Fibroblast of skin of right biceps (primary cell): ENCODE results near the gene PIM3.

Experiments
- DNase-seq: peaks from one replicate; pipeline ENCODE4 v3.0.0-alpha.2; 2013

The PIM3 gene

DNA sequence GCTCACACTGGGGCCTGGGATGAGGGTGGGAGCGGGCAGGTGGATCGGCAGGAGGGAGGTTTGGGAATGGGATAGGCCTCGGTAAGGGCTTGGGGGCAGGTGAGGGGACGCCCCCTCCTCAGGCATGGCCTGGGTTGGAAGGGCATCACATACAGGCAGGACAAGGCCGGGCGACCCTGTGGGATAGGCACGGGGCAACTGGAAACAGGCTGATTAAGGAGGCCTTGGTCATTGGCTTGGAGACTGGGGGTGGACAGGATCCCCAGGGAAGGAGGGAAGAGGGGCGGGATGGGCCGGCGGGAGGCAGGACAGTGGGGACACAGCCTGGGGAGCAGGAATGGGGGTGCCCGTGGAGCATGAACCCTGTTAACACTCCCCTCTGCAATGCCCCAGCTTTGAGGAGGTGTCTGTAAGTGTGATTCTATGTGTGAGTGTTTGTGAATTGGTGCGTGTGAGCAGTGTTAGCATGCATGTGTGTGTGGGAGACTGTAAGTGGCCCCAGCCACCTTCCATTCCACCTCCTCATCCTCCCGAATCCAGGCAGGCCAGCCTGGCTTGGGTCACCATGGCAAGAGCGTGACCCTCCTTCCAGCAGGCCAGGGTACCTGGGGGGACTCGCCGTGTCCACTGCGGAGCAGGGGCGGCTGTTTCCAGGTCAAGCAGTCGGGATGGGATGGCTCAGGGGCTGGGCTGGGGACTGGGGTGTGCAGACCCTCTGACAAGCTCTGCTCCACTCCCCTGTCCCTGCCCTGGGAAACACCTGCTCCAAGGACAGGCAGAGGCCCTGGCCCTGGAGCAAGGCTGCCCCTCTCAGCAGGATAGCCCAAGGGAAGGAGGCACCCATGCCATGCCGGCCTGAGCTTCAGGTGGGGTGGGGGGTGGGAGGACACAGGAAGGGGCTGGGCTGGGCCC is 3.4 kb upstream of the PIM3 start:
- no peak for DNase-seq

DNA sequence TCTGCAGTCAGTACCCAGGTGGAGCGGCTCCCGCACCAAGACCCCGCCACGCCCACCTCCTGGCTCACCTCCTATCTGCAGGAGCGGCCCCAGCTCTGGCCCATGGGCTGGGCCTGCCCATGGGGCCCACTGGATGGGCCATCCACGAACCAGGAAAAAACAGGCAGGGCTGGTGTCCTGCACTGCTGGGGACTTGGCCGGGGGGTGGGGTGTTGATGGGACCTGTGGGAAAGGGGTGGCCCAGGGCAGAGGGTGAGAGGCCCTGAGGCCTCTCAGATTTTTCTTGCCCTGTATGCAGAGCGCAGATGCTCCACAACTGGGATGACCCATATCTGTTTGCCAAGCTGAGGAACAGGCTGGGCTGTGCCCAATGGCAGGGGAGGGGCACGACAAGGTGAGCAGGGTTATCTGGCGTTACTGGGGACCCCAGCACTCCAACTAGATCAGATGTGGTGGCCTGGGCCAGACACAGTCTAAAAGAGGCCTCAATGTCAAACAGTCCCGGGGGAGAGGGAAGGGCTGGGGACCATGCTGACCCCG is 2.7 kb upstream of the PIM3 start:
- no peak for DNase-seq

DNA sequence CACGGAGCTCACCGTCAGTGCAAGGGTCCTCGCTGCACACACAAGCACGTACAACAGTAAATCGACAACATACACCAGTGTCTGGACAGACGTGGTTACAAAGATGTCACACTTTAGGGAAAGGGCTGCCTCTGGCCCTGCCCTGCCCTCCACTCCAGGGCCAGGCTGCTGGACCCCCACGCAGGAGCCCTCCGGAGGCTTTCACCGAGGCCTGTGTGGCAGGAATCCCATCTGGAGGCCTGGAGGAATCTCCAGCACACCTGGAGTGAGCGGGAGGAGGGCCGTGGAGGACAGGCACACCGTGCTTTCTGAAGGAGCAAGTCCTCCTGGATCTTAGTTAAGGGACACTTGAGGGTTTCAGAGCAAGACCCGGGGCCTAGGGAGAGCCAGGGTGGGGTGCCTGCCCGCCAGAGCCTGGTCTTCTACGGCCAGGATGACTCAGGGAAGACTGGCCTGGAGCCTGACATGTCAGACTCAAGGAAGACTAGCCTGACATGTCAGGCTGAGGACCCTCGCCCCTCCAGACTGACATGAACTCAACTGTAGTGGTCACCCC is 2.1 kb upstream of the PIM3 start:
- no peak for DNase-seq

DNA sequence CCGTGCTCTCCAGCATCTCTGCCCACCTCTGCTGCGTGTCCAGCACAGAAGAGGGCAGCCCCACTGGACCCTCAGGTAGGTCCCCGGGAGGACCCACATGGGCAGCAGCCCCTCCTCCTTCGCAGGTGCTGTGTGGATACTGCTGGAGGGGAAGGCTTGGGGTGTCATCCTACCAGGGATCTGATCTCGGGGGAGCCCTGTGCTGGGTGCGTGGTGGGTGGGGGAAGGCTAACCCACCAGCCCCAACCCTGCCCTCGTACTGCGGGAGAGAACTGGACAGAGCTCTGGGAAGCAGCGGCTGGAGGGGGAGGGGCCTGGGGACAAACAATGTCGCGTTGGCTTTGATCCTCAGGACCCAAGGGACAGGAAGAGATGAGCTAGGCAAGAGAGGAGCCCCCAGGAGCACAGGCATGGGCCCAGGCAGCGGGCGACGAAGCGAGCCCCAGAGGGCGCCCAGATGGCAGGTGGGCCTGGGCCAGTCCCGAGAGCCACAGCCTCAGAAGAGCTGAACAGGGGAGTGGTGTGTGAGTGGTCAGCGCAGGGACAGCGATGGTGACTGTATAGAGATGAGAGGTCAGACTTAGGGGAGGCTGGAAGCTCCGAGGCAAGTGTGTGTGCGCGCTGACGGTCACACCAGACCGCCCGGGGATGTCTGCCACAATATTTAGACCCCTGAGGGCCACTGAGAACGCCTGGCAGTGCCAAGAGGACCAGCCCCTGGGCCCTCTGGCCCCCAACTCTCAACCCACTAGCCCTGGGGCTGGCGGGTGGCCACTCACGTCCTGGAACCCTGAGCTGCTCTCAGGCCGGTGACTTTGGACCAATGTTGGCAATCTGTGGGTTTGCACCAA is 1.4 kb upstream of the PIM3 start:
- DNase-seq = no peak

DNA sequence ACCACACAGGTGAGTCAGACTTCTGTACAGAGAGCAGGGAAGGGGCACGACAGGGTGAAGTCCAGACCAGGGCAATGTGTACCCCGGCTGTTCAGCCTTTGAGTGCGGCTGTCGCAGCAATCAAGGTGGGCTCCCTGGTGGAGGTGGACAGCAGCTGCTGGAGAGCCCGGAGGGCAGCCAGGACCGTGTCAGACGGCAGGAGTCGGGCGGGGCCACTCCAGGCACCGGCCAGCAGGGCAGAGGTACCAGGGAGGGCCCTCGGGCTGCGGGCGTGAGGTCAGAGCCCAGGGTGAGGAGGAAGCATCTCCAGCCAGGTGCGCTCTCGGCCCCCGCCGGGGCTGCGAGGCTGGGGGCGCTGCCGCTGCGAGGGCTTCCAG is 802 bp upstream of the PIM3 start:
- DNase-seq = peak; percentile 40

DNA sequence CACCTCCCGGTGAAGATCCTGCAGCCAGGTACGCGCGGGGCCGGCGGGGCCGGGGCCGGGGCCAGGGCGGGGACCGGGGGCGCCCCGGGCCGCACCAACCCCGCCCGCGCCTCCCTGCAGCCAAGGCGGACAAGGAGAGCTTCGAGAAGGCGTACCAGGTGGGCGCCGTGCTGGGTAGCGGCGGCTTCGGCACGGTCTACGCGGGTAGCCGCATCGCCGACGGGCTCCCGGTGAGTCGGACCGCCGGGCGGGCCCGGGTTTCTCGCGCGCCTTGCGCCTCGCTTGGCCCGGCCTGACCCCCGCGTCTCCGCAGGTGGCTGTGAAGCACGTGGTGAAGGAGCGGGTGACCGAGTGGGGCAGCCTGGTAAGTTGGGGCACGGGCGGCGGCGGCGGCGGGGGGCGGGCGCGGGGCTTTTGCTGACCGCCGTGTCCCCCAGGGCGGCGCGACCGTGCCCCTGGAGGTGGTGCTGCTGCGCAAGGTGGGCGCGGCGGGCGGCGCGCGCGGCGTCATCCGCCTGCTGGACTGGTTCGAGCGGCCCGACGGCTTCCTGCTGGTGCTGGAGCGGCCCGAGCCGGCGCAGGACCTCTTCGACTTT is 531 bp downstream of the PIM3 start:
- DNase-seq = peak; percentile 47

DNA sequence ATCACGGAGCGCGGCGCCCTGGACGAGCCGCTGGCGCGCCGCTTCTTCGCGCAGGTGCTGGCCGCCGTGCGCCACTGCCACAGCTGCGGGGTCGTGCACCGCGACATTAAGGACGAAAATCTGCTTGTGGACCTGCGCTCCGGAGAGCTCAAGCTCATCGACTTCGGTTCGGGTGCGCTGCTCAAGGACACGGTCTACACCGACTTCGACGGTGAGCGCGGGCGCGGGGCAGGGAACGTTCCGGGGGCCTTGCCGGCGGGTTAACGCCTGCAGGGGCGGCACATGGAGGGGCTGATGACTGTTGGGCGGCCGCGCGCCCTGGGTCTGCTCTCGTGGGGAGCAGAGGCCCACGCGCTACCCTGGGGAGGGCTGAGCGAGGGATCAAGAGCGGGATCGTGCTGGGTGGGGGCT is 1.0 kb downstream of the PIM3 start:
- DNase-seq = peak; percentile 22

DNA sequence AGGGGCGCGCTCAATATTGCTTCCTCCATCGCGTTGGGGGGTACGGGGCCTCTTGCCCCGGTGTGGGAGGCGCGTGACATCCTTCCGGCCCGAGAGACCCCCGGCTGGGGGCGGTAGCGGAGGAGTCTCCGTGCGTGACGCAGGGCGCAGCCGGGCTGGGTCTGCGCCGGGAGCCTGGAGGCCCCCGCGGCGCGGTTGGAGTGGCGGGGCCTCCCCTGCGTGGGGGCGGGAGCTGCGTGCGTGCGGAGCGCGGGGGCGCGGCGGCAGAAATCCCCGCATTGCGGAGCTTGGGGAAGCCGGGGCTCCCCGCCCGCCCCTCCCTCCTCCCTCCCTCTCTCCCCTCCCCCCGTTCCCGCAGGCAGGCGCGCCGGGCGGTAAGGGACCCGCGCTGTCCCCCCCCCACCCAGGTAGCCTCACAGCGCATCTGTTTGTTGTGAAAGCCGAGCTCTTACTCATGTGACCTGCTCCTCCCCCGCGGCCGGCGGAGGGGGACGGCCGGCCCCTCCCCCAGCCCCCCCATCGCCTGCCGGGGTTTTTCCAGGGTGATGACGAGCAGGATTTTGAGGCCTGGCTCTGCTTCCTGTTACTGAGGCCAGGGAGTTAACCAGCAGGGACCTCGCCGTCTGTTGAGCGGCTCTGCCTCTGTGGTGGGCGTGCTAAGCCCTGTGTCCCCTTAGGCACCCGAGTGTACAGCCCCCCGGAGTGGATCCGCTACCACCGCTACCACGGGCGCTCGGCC is 1.6 kb downstream of the PIM3 start:
- DNase-seq = peak; percentile 95

DNA sequence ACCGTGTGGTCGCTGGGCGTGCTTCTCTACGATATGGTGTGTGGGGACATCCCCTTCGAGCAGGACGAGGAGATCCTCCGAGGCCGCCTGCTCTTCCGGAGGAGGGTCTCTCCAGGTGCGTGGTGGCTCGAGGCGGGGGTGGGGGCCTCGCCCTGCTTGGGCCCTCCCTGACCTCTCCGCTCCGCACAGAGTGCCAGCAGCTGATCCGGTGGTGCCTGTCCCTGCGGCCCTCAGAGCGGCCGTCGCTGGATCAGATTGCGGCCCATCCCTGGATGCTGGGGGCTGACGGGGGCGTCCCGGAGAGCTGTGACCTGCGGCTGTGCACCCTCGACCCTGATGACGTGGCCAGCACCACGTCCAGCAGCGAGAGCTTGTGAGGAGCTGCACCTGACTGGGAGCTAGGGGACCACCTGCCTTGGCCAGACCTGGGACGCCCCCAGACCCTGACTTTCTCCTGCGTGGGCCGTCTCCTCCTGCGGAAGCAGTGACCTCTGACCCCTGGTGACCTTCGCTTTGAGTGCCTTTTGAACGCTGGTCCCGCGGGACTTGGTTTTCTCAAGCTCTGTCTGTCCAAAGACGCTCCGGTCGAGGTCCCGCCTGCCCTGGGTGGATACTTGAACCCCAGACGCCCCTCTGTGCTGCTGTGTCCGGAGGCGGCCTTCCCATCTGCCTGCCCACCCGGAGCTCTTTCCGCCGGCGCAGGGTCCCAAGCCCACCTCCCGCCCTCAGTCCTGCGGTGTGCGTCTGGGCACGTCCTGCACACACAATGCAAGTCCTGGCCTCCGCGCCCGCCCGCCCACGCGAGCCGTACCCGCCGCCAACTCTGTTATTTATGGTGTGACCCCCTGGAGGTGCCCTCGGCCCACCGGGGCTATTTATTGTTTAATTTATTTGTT is 2.4 kb downstream of the PIM3 start:
- DNase-seq = no peak

DNA sequence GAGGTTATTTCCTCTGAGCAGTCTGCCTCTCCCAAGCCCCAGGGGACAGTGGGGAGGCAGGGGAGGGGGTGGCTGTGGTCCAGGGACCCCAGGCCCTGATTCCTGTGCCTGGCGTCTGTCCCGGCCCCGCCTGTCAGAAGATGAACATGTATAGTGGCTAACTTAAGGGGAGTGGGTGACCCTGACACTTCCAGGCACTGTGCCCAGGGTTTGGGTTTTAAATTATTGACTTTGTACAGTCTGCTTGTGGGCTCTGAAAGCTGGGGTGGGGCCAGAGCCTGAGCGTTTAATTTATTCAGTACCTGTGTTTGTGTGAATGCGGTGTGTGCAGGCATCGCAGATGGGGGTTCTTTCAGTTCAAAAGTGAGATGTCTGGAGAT is 3.1 kb downstream of the PIM3 start:
- DNase-seq = no peak

DNA sequence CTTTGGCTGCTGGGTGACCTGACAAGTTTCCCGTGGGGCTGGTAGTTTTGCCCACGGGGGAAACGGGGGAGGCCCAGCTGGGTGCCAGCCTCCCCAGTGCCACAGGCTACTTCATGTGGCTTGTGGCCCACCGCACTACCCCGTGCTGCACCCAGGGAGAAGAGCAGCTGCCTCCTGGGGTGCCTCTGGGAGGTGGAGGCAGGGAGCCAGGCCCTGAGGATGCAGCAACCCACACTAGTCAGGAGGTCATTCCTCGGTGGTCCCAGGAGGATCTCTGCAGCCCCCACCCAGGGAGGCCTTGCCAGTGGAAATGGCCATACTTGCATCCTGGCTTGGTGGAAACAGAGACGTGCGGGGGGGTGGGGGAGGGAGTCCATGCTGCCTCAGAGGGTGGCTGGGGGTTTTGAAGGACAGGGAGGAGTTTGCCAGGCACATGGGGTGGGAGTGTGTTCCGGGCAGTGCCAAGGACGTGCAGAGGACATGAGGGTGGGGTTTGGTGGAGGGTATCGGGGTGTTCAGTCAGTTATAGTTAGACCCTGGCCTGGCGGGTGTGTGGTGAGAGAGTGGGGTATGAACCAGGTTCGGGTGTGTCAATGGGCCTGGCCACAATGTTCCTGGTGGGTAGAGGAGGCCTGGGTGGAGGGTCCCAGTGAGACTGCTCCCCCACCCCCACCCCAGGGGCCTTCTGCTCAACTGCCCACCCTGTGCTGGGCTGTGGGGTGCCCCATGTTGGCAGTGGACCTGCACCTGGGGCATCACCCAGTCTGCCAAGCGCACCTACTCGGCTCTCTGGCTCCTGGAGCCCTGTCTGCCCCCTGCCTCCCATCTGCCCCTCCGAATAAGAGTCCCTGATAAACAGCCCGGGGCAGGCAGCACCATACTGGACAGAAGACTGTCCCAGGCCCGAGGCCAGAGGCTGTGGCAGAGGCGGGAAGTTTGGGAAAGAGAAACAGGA is 3.8 kb downstream of the PIM3 start:
- DNase-seq = no peak

DNA sequence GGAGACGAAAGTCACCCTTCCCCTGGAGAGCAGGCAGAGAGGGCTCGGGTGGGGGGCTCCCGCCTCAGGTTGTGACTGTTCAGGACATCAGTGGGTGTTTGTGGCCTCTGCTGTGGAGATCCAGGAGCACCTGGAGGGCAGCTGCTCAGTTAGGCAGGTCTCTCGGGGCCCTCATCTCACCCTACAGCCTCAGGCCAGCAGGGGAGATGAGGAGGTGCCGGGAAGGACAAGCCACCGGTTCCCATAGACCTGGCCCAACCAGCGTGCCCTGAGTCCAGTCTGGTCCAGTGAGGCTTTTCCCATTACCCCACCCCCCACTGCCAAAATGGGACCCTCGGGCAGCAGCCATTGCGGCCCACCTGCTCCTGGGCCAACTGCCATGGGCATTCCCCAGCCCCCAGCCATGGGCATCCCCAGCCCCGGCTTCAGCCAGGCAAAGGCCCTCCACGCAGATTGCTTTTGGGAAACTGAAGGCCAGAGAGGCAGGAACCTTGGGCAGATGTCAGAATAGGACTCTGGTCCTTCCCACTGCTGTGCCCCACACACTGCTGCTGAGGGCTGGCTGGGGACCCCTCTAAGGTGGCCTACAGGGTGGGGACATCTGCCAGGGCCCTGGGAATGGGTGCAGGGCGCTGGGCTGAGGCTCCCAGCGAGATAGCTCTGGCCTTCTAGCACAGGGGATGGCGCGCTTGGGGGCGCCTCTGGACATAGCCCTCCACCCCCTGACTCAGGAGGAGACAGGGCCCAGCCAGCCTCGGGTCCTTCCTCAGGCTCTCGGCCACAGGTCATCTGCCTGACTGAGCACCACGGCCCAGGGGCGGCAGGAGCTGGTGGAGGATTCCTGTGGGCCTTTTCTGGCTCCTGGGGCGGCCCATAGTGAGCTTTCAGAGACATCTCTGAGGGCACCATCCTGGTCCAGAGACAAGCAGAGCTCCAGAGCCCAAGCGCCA is 4.8 kb downstream of the PIM3 start:
- no peak for DNase-seq

DNA sequence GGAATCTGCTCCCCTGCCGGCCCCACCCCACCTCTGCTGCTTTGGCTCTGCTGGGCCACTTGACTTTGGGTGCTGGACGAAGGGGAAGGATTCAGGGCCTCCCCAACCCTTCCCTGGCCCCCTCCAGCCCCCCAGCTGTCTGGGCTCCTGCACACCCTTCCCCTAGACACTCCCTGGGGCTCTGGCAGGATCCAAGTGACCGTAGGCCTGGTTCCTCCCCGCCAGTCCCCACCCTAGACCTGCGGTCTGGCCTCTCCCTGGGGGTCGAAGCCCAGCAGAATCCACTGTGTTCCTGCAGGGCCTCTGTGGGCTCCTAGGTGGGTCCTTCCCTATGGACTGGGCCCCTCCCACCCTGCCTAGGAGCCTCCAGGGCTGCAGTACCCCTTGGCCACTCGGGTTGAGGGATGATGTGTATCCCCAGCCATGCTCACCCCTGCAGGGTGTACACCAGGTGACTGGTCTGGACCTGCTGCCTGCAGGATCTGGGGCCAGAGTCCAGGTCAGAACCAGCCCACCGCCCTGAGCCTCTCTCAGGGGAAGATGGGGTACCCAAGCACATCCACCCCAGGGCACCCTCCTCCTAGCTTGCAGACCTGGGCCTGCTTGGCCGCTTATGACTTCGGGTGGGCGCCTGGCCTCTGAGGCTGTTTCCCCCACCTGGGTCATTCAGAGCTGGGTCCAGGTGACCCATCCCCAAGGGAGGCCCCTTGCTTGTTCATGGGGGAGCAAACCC is 5.6 kb downstream of the PIM3 start:
- DNase-seq = no peak

DNA sequence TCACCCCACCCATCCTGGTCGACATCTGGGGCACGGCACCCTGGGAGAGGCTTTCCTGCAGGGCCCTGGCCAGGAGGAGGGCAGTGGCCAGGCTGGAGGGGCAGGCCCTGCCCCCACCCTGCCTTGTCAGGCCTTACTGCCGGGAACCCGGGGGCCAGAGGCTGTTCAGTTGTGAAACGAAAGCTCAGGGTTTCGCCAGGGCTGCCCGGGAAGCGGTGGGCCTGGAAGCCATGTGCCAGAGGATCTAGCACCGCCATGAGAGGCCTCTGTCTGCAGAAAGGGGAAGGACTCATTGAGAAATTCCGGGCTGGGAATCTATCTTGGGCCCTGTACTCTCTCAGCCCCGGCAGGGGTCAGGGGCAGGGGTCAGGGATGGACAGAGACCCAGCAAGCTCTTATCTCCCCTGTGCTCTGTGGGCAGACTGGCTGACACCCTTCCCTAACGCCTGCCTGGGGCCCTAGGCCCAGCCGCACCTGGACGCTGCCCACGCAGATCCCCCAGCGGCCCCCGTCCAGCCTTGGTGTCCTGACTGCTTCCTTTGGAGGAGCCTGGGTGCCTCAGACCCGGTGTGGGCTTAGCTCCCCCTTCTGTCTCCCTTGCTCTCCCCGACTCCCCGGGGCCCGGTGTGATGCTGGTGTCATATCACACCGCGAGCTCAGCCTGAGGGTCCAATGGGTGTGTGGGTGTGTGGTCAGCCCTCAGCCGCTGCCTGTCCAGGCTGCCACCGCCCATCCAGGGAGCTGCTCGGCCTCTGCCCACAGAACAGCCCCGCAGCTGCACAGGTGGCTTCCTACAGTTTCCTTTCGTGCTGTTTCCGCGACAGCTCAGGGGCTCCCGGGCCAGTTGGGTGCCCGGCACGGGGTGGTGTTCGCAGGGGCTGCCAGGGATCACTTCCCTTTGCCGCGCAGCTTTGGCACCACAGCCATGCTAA is 6.5 kb downstream of the PIM3 start:
- DNase-seq = no peak

DNA sequence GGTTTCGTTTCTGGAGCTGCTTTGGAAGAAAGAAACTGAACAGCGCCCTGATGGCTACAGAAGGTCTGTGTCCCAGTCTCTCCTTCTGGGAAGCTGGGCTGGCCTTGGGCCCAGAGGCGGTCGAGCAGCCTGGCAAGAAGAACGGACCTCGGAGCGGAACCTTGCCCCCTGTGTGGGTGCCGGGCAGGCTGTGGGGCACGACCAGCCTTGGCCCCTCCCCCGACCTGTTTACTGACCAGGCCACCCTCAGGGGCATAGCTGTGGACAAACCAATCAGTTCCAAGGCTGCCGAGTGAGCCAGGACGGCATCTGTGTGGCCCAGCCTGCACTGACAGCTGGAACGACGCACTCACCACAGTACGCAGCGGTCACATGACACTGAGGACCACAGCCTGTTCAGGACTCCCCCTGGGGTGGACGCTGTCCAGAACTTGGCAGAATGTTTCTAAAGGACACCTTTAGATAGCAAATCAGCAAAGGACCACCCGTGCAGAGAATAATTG is 7.2 kb downstream of the PIM3 start:
- no peak for DNase-seq

DNA sequence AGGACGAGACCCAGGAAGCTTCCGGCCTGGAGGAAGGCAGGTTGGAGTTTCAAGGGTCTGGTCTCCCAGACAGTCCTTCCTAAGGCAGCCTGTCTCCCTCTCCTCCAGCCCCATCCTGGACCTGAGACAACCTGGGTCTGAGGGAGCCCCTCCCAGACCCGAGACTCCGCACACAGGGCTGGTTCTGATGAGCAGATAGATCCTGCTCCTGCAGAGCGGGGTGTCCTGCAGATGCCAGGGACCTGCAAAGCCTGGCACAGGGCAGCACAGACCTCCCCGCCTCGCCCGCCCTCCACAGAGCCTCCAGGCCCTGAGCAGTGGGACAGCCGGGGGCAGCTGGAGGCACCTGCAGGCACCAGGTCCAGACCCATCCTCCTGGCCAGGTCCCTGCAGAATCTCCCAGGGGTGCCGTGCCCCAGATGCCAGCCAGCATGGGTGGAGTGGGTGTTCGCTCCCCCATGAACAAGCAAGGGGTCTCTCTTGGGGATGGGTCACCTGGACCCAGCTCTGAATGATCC is 7.8 kb downstream of the PIM3 start:
- DNase-seq = no peak
